Thyroid gland (tissue), 4 donors: ENCODE results near the gene PLEKHM3.

ENCODE experiments used
- POLR2A ChIP-seq, 2 donors: fragments of 450-650 bp; IDR thresholded peaks; one replicate each; pipeline ENCODE4 v1.6.1; 2017; ENCODE audit warnings: antibody characterized with exemption in 2 of 2, mild to moderate bottlenecking in 2 of 2, moderate library complexity in 1 of 2
- TF ChIP-seq, protein P1 (sequence below), 6 experiments: fragments of 200-600 bp in 3 of 6; fragments of 450-650 bp in 3 of 6; sonication (generic) in 3 of 6; IDR thresholded peaks; one replicate each; pipeline ENCODE4 v1.5.1; 2016 to 2019; ENCODE audit warnings: antibody characterized with exemption in 6 of 6, mild to moderate bottlenecking in 2 of 6, inconsistent platforms in 1 of 6, moderate library complexity in 1 of 6

DNA sequence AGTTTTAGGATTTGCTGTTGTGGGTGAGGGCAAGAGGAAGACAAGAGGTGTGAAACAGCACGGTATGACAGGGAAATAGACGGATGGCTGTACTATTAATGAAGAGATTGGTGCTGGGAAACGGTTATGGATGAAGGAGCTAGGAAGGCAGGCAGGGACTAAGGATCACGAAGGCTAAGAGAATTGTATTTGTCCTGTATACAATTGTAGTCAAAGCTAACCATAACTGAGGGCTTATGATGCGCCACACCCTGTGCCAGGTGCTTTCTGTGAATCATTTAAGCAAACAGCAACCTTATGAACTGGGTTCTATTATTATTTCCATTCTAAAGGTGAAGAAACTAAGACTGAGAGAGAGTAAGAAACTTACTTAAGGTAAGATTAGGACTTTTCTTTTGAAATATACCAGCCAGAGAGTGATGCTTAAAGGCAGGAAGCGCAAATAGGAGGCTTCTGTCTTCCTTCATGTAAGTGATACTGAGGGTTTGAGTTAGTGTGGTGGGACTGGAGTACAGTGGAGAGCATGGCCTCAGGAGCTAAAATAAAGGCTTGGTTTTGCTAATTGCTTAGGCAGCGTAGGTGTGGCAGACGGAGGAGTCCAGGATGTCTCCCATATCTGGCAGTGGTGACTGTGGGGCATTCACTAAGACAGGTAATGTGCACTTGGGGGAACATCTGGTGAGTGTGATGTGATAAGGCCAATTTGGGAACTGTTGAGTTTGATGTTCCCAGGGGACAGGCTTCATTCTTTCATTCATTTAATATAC is 85.8 kb downstream of the PLEKHM3 start:
- TF ChIP-seq, protein P1, sequence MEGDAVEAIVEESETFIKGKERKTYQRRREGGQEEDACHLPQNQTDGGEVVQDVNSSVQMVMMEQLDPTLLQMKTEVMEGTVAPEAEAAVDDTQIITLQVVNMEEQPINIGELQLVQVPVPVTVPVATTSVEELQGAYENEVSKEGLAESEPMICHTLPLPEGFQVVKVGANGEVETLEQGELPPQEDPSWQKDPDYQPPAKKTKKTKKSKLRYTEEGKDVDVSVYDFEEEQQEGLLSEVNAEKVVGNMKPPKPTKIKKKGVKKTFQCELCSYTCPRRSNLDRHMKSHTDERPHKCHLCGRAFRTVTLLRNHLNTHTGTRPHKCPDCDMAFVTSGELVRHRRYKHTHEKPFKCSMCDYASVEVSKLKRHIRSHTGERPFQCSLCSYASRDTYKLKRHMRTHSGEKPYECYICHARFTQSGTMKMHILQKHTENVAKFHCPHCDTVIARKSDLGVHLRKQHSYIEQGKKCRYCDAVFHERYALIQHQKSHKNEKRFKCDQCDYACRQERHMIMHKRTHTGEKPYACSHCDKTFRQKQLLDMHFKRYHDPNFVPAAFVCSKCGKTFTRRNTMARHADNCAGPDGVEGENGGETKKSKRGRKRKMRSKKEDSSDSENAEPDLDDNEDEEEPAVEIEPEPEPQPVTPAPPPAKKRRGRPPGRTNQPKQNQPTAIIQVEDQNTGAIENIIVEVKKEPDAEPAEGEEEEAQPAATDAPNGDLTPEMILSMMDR (IDR thresholded peaks at IDR 0.05), result no peak
- TF ChIP-seq POLR2A (IDR thresholded peaks at IDR 0.05), result no peak
